ENCODE results near the gene DPF3.

DNA sequence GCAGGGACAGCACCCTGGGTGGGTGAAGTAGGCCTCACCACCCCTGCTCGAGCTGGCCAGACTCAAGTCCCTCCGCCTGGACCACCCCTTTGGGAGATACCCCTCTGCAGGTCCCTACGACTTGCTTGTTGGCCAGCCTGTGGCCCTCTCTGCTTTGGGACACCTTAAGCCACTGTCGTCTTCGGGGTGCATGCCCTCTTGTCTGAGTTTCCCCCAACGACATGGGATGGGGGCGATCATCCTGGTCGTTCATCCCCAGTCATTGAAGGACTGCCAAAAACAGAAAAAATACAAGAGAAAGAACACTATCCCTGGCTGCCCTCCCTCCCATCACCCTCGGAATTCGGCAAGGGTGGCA is 151.1 kb downstream of the DPF3 start:
- TF ChIP-seq, protein P1, sequence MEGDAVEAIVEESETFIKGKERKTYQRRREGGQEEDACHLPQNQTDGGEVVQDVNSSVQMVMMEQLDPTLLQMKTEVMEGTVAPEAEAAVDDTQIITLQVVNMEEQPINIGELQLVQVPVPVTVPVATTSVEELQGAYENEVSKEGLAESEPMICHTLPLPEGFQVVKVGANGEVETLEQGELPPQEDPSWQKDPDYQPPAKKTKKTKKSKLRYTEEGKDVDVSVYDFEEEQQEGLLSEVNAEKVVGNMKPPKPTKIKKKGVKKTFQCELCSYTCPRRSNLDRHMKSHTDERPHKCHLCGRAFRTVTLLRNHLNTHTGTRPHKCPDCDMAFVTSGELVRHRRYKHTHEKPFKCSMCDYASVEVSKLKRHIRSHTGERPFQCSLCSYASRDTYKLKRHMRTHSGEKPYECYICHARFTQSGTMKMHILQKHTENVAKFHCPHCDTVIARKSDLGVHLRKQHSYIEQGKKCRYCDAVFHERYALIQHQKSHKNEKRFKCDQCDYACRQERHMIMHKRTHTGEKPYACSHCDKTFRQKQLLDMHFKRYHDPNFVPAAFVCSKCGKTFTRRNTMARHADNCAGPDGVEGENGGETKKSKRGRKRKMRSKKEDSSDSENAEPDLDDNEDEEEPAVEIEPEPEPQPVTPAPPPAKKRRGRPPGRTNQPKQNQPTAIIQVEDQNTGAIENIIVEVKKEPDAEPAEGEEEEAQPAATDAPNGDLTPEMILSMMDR (IDR thresholded peaks at IDR 0.05), result no peak
- no peak for TF ChIP-seq POLR2A (IDR thresholded peaks at IDR 0.05)
